ENCODE data around the gene LRMDA. TPM values are rescaled to one million over a fixed set of nuclear protein-coding genes. Genes with fewer than 3 reads are reported as not detected.

The LRMDA gene
- total RNA-seq, 1 donor from 2014 or later, result 0.96 TPM

DNA sequence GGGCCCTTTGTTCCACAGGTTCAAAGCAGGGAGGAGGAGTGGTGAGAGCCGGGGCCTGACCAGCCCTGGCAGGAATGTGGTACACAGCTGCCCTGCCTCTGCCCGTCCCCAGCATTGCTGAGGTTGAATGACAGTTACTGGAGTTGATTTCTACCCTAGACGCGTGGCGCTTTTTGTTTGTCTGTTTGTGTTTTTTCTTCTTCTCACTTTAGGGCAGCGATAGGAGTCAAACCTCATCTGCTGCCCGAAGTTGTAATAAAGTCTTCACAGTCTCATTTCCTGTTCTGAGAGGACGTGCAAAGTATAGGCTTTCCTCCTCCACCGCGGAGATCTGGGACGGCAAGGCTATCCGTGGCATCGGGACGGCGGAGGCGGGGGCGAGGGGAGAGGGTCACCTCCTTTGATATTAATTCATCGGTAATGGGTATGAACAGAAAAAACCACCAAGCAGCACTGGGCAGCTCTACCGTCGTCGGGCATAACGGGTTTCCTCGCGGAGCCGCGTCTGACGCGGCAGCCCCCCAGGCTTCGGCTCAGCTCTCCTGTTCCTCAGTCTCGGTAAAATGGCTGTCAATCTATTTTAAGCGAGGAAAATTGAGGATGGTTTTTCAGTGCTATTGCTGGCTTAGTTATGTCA lies 160.8 kb downstream of the LRMDA start:
- DNase-seq (ENCODE audit: low spot score in 2 of 2), result no peak
- no peaks in the 10 kb centered on the region for H3K36me3 ChIP-seq
- no peaks in the 10 kb centered on the region for H3K9me3 ChIP-seq
- H3K4me1 ChIP-seq, result peaks cover 4 to 13% of the 10 kb centered on the region in 2 donors
- no peaks in the 10 kb centered on the region for H3K27me3 ChIP-seq
- H3K4me3 ChIP-seq, result peak overlapping the region; percentile 20 to 46
- intact Hi-C loops (cut with DNase I), result no loop called here
- TF ChIP-seq CTCF (IDR thresholded peaks at IDR 0.05), result no peak
- peak overlapping the region in 1 of 2 donors; percentile 57 for H3K27ac ChIP-seq

DNA sequence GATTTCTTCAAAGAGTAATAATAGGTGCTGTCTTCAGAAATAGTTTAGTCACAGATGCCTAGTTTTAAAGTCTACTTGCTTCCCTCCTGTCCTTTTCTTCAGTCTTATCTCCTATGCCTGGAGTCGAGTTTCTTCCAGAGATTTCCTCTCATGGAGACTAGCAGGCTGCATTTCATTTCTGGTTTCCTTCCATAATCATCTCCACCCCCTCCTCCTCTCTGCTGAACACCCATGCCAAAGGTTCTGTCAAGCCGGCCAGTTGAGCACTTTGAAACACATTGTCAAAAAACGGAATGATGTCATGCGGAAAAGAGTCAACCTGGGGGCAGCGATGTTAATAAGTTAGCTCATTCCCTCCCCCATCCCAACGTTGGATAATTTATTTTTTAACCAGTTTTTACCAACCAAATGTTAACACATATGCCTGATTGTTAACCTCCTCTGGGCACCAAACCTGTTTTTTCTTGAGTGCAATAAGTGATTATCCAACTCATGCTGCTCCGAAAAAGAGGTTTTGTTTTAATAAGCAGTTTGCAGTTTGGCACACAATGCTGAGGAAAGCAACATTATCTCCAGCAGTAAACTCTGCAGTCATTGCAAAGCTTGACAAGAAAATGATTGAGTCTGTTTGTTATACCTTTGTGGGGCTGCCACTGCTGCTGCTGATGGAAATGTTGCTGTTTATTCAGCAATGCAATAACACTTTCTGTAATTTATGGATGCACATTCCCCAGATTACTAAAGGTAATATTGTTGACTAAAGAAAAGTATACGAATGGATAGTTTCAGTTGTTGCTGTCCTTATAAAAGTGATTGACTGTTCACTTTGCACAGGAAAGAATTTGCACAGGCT lies 161.6 kb downstream of the LRMDA start:
- Histone ChIP-seq H3K27ac (peak overlapping the region in 1 of 2 donors; percentile 57), H3K27me3 (no peaks in the 10 kb centered on the region), H3K9me3 (no peaks in the 10 kb centered on the region), H3K4me1 (peaks cover 4 to 13% of the 10 kb centered on the region in 2 donors), H3K4me3 (peak overlapping the region in 1 of 2 donors; percentile 46), H3K36me3 (no peaks in the 10 kb centered on the region)
- no peak for DNase-seq (ENCODE audit: low spot score in 2 of 2)
- no peak for TF ChIP-seq CTCF (IDR thresholded peaks at IDR 0.05)
- intact Hi-C loops (cut with DNase I), result no loop called here

- no peak for DNase-seq (ENCODE audit: low spot score in 2 of 2)
- Histone ChIP-seq H3K36me3 (no peaks in the 10 kb centered on the region), H3K4me1 (peaks cover 4 to 13% of the 10 kb centered on the region in 2 donors), H3K27me3 (no peaks in the 10 kb centered on the region), H3K27ac (no peak overlapping the region), H3K9me3 (no peaks in the 10 kb centered on the region), H3K4me3 (no peak overlapping the region)
- peak in 2 of 3 experiments; percentile 13 to 15 for TF ChIP-seq CTCF (IDR thresholded peaks at IDR 0.05)
- intact Hi-C loops (cut with DNase I), result no loop called here
Measured at GRCh38 chr10:75593692-75594556, 162.5 kb downstream of the LRMDA start.

GRCh38 chr10:75596930-75597620 lies 165.7 kb downstream of the LRMDA start:
- no peak overlapping the region for H3K4me3 ChIP-seq
- H3K9me3 ChIP-seq, result no peaks in the 10 kb centered on the region
- peaks cover 4 to 9% of the 10 kb centered on the region in 2 donors for H3K4me1 ChIP-seq
- no peaks in the 10 kb centered on the region for H3K36me3 ChIP-seq
- H3K27me3 ChIP-seq, result no peaks in the 10 kb centered on the region
- intact Hi-C loops (cut with DNase I), result no loop called here
- no peak for DNase-seq (ENCODE audit: low spot score in 2 of 2)
- no peak for TF ChIP-seq CTCF (IDR thresholded peaks at IDR 0.05)
- no peak overlapping the region for H3K27ac ChIP-seq

All from ascending aorta (tissue), 2 donors.